ENCODE results near the gene PLA2G15. TPM values are rescaled to one million over a fixed set of nuclear protein-coding genes. Genes with fewer than 3 reads are reported as not detected.

The PLA2G15 gene
- total and polyA plus RNA-seq, 2 experiments from 2014 or later, result 24.2 to 31.7 TPM

- Histone ChIP-seq H3K9me2 (replicated peaks; ENCODE audit: insufficient read depth) (no peaks in the 10 kb centered on the region), H2AFZ (peak overlapping the region; percentile 48), H3K36me3 (replicated peaks; ENCODE audit: insufficient read depth, low read depth) (no peaks in the 10 kb centered on the region), H3K4me3 (peak overlapping the region; percentile 5), H3K79me2 (peaks cover 16% of the 10 kb centered on the region), H3K4me2 (peak overlapping the region; percentile 77), H4K20me1 (ENCODE audit: insufficient read depth, poor library complexity, severe bottlenecking) (peaks cover 9% of the 10 kb centered on the region), H3K9me3 (ENCODE audit: low read depth) (no peaks in the 10 kb centered on the region), H3K27me3 (no peaks in the 10 kb centered on the region), H3K27ac (peak overlapping the region; percentile 90), H3K4me1 (ENCODE audit: insufficient read depth) (peaks cover 21% of the 10 kb centered on the region)
- WGBS (ENCODE audit: low lambda C conversion rate, missing lambda C conversion rate), result 26% methylated on average over 20 of the region's 20 CpGs
- TF ChIP-seq, protein P1, sequence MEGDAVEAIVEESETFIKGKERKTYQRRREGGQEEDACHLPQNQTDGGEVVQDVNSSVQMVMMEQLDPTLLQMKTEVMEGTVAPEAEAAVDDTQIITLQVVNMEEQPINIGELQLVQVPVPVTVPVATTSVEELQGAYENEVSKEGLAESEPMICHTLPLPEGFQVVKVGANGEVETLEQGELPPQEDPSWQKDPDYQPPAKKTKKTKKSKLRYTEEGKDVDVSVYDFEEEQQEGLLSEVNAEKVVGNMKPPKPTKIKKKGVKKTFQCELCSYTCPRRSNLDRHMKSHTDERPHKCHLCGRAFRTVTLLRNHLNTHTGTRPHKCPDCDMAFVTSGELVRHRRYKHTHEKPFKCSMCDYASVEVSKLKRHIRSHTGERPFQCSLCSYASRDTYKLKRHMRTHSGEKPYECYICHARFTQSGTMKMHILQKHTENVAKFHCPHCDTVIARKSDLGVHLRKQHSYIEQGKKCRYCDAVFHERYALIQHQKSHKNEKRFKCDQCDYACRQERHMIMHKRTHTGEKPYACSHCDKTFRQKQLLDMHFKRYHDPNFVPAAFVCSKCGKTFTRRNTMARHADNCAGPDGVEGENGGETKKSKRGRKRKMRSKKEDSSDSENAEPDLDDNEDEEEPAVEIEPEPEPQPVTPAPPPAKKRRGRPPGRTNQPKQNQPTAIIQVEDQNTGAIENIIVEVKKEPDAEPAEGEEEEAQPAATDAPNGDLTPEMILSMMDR (IDR thresholded peaks at IDR 0.05; ENCODE audit: poor library complexity), result no peak
- TF ChIP-seq EZH2phosphoT487 (IDR thresholded peaks at IDR 0.05; ENCODE audit: low read depth, severe bottlenecking, unreplicated experiment) (no peak), EZH2 (IDR thresholded peaks at IDR 0.05; ENCODE audit: borderline replicate concordance) (no peak)
- DNase-seq (ENCODE audit: low spot score), result no peak
Observed at GRCh38 chr16:68238029-68238345, 7.2 kb upstream of the PLA2G15 start.

- no peak for TF ChIP-seq EZH2phosphoT487 (IDR thresholded peaks at IDR 0.05; ENCODE audit: low read depth, severe bottlenecking, unreplicated experiment)
- no peak for TF ChIP-seq EZH2 (IDR thresholded peaks at IDR 0.05; ENCODE audit: borderline replicate concordance)
- TF ChIP-seq, protein P1 (IDR thresholded peaks at IDR 0.05; ENCODE audit: poor library complexity), result no peak
- 87% methylated on average over 7 of the region's 7 CpGs for WGBS (ENCODE audit: low lambda C conversion rate, missing lambda C conversion rate)
- Histone ChIP-seq H3K4me2 (no peak overlapping the region), H4K20me1 (ENCODE audit: insufficient read depth, poor library complexity, severe bottlenecking) (no peaks in the 10 kb centered on the region), H3K9me3 (ENCODE audit: low read depth) (no peaks in the 10 kb centered on the region), H3K27ac (no peak overlapping the region), H3K79me2 (peaks cover 9% of the 10 kb centered on the region), H2AFZ (no peak overlapping the region), H3K9me2 (replicated peaks; ENCODE audit: insufficient read depth) (no peaks in the 10 kb centered on the region), H3K4me1 (ENCODE audit: insufficient read depth) (peaks cover 12% of the 10 kb centered on the region), H3K36me3 (replicated peaks; ENCODE audit: insufficient read depth, low read depth) (no peaks in the 10 kb centered on the region), H3K4me3 (no peak overlapping the region), H3K27me3 (no peaks in the 10 kb centered on the region)
- DNase-seq (ENCODE audit: low spot score), result no peak
Observed at GRCh38 chr16:68242085-68242484, 3.1 kb upstream of the PLA2G15 start.

GRCh38 chr16:68242926-68243858 lies 2.0 kb upstream of the PLA2G15 start:
- H3K9me2 ChIP-seq (replicated peaks; ENCODE audit: insufficient read depth), result no peaks in the 10 kb centered on the region
- no peak overlapping the region for H2AFZ ChIP-seq
- H3K36me3 ChIP-seq (replicated peaks; ENCODE audit: insufficient read depth, low read depth), result no peaks in the 10 kb centered on the region
- DNase-seq (ENCODE audit: low spot score), result no peak
- WGBS (ENCODE audit: low lambda C conversion rate, missing lambda C conversion rate), result 91% methylated on average over 9 of the region's 9 CpGs
- peaks cover 7% of the 10 kb centered on the region for H3K4me1 ChIP-seq (ENCODE audit: insufficient read depth)
- H3K4me2 ChIP-seq, result no peak overlapping the region
- no peak overlapping the region for H3K4me3 ChIP-seq
- peaks cover 9% of the 10 kb centered on the region for H3K79me2 ChIP-seq
- no peaks in the 10 kb centered on the region for H3K9me3 ChIP-seq (ENCODE audit: low read depth)
- TF ChIP-seq EZH2 (IDR thresholded peaks at IDR 0.05; ENCODE audit: borderline replicate concordance) (no peak), EZH2phosphoT487 (IDR thresholded peaks at IDR 0.05; ENCODE audit: low read depth, severe bottlenecking, unreplicated experiment) (no peak)
- TF ChIP-seq, protein P1 (IDR thresholded peaks at IDR 0.05; ENCODE audit: poor library complexity), result no peak
- H3K27me3 ChIP-seq, result no peaks in the 10 kb centered on the region
- no peak overlapping the region for H3K27ac ChIP-seq
- H4K20me1 ChIP-seq (ENCODE audit: insufficient read depth, poor library complexity, severe bottlenecking), result no peaks in the 10 kb centered on the region

All from hepatocyte (in vitro differentiated cells).